IPS-NIHi7 (cell line): Measurements from ENCODE around the gene PUM1.

Experiments used
- DNase-seq: peaks from one replicate; pipeline ENCODE4 v3.0.0; 2012; ENCODE audit warnings: mixed read lengths; ENCODE audit errors: extremely low spot score

Gene PUM1

GRCh38 chr1:30906631-30907441, 158.7 kb downstream of the PUM1 start:
- DNase-seq, result no peak

GRCh38 chr1:30905916-30906620, 159.4 kb downstream of the PUM1 start:
- DNase-seq, result no peak

GRCh38 chr1:30905403-30905802, 160.1 kb downstream of the PUM1 start:
- DNase-seq, result no peak

GRCh38 chr1:30904962-30905335, 160.6 kb downstream of the PUM1 start:
- no peak for DNase-seq

GRCh38 chr1:30904191-30904961, 161.1 kb downstream of the PUM1 start:
- no peak for DNase-seq

GRCh38 chr1:30903343-30904034, 162.0 kb downstream of the PUM1 start:
- no peak for DNase-seq

- DNase-seq, result no peak
Measured at GRCh38 chr1:30902593-30903290, 162.8 kb downstream of the PUM1 start.

GRCh38 chr1:30901798-30902581, 163.5 kb downstream of the PUM1 start:
- no peak for DNase-seq

GRCh38 chr1:30900931-30901560, 164.5 kb downstream of the PUM1 start:
- DNase-seq, result no peak

- no peak for DNase-seq
Measured at GRCh38 chr1:30900486-30900885, 165.0 kb downstream of the PUM1 start.

GRCh38 chr1:30899577-30900389, 165.7 kb downstream of the PUM1 start:
- DNase-seq, result no peak

- no peak for DNase-seq
Measured at GRCh38 chr1:30898031-30898815, 167.3 kb downstream of the PUM1 start.

GRCh38 chr1:30896905-30897304, 168.6 kb downstream of the PUM1 start:
- DNase-seq, result no peak

- no peak for DNase-seq
Measured at GRCh38 chr1:30895944-30896660, 169.4 kb downstream of the PUM1 start.

- DNase-seq, result no peak
Measured at GRCh38 chr1:30895382-30895943, 170.1 kb downstream of the PUM1 start.

- DNase-seq, result no peak
Measured at GRCh38 chr1:30894508-30894973, 171.0 kb downstream of the PUM1 start.
